Liver (tissue), 9 donors: ENCODE data around the gene SHH. TPM values are rescaled to one million over a fixed set of nuclear protein-coding genes. Genes with fewer than 3 reads are reported as not detected.

Source experiments
- DNase-seq: peaks from one replicate; pipeline ENCODE4 v3.0.0-alpha.2; 2017; ENCODE audit warnings: low spot score
- H3K27ac ChIP-seq, 2 donors: one replicate each; pipeline ENCODE4 v1.7.0; 2013; ENCODE audit warnings: inconsistent platforms in 2 of 2, low read length in 2 of 2, control low read depth in 1 of 2, low read depth in 1 of 2, mild to moderate bottlenecking in 1 of 2
- H3K27me3 ChIP-seq, 4 donors: one replicate each; pipeline versions ENCODE4 v1.6.1 to v1.7.0; 2013; ENCODE audit warnings: low read length in 3 of 4, inconsistent platforms in 1 of 4, mild to moderate bottlenecking in 1 of 4, moderate library complexity in 1 of 4; ENCODE audit not compliant: control insufficient read depth in 4 of 4, insufficient read depth in 4 of 4
- H3K36me3 ChIP-seq, 4 donors: one replicate each; pipeline versions ENCODE4 v1.6.1 to v1.7.0; 2013; ENCODE audit warnings: low read length in 3 of 4, mild to moderate bottlenecking in 3 of 4, low read depth in 1 of 4, moderate library complexity in 1 of 4; ENCODE audit not compliant: control insufficient read depth in 4 of 4, insufficient read depth in 3 of 4
- H3K4me1 ChIP-seq, 4 donors: one replicate each; pipeline versions ENCODE4 v1.6.1 to v1.7.0; 2013; ENCODE audit warnings: low read length in 3 of 4, mild to moderate bottlenecking in 3 of 4, moderate library complexity in 1 of 4; ENCODE audit not compliant: control insufficient read depth in 4 of 4, insufficient read depth in 4 of 4
- H3K4me3 ChIP-seq, 3 donors: one replicate each; pipeline versions ENCODE4 v1.6.1 to v1.7.0; 2013; ENCODE audit warnings: low read length in 3 of 3, control low read depth in 1 of 3, low read depth in 1 of 3, mild to moderate bottlenecking in 1 of 3
- H3K9ac ChIP-seq, 2 donors: one replicate each; pipeline ENCODE4 v1.7.0; 2013; ENCODE audit warnings: low read length in 2 of 2, mild to moderate bottlenecking in 2 of 2, moderate library complexity in 2 of 2, control low read depth in 1 of 2, low read depth in 1 of 2
- H3K9me3 ChIP-seq, 4 donors: one replicate each; pipeline versions ENCODE4 v1.6.1 to v1.7.0; 2013; ENCODE audit warnings: low read length in 3 of 4; ENCODE audit not compliant: control insufficient read depth in 4 of 4
- ATF3 ChIP-seq: IDR thresholded peaks from 2 replicates; pipeline ENCODE4 v1.6.1; 2016; ENCODE audit warnings: antibody characterized with exemption
- CTCF ChIP-seq: fragments of 150-350 bp; IDR thresholded peaks from 2 replicates; pipeline ENCODE4 v1.5.1; 2017; ENCODE audit warnings: improper control_type of control experiment, low read depth, low read length; ENCODE audit not compliant: missing input control
- EGR1 ChIP-seq, 2 donors: IDR thresholded peaks; 2 replicates each; pipeline ENCODE4 v1.6.1; 2016 to 2018; ENCODE audit warnings: antibody characterized with exemption in 2 of 2, low read depth in 2 of 2
- FOXA1 ChIP-seq: IDR thresholded peaks from 2 replicates; pipeline ENCODE4 v1.6.1; 2016; ENCODE audit warnings: antibody characterized with exemption
- FOXA2 ChIP-seq: IDR thresholded peaks from 2 replicates; pipeline ENCODE4 v1.6.1; 2016; ENCODE audit warnings: antibody characterized with exemption
- GABPA ChIP-seq, 2 donors: IDR thresholded peaks in 1 of 2; conservative IDR thresholded peaks in 1 of 2; 2 replicates each; pipeline ENCODE4 v1.6.1; 2016; ENCODE audit warnings: antibody characterized with exemption in 2 of 2, mild to moderate bottlenecking in 1 of 2, moderate library complexity in 1 of 2
- HNF4A ChIP-seq, 2 donors: conservative IDR thresholded peaks; 2 replicates each; pipeline ENCODE4 v1.6.1; 2016; ENCODE audit warnings: antibody characterized with exemption in 2 of 2, mild to moderate bottlenecking in 2 of 2
- HNF4G ChIP-seq: IDR thresholded peaks from 2 replicates; pipeline ENCODE4 v1.6.1; 2016; ENCODE audit warnings: antibody characterized with exemption
- JUND ChIP-seq, 2 donors: IDR thresholded peaks; 2 replicates each; pipeline ENCODE4 v1.6.1; 2016; ENCODE audit warnings: antibody characterized with exemption in 2 of 2
- MAX ChIP-seq: IDR thresholded peaks from 2 replicates; pipeline ENCODE4 v1.6.1; 2016; ENCODE audit warnings: antibody characterized with exemption
- NR2F2 ChIP-seq: IDR thresholded peaks from 2 replicates; pipeline ENCODE4 v1.6.1; 2016; ENCODE audit warnings: antibody characterized with exemption
- RAD21 ChIP-seq, 2 donors: IDR thresholded peaks; 2 replicates each; pipeline ENCODE4 v1.6.1; 2016; ENCODE audit warnings: antibody characterized with exemption in 2 of 2, mild to moderate bottlenecking in 2 of 2
- REST ChIP-seq: IDR thresholded peaks from 2 replicates; pipeline ENCODE4 v1.6.1; 2016; ENCODE audit warnings: antibody characterized with exemption, mild to moderate bottlenecking
- RXRA ChIP-seq, 2 donors: IDR thresholded peaks; 2 replicates each; pipeline ENCODE4 v1.6.1; 2017 to 2018; ENCODE audit warnings: antibody characterized with exemption in 2 of 2, mild to moderate bottlenecking in 1 of 2
- SP1 ChIP-seq: IDR thresholded peaks from 2 replicates; pipeline ENCODE4 v1.6.1; 2018; ENCODE audit warnings: antibody characterized with exemption, mild to moderate bottlenecking
- TAF1 ChIP-seq: conservative IDR thresholded peaks from 2 replicates; pipeline ENCODE4 v1.6.1; 2016; ENCODE audit warnings: antibody characterized with exemption, mild to moderate bottlenecking
- YY1 ChIP-seq: IDR thresholded peaks from 2 replicates; pipeline ENCODE4 v1.6.1; 2016; ENCODE audit warnings: antibody characterized with exemption, mild to moderate bottlenecking
- ZBTB33 ChIP-seq: IDR thresholded peaks from 2 replicates; pipeline ENCODE4 v1.6.1; 2016; ENCODE audit warnings: antibody characterized with exemption
- WGBS: extraction: QIAGEN DNeasy Blood & Tissue Kit; methylation state at CpG from one replicate; pipeline ENCODE4 v1.1.7; 2013; 5-methylcytosine and 5-hydroxymethylcytosine counted together
- polyA plus RNA-seq, 2 donors: library from polyadenylated mRNA; stranded (reverse) in 1 of 2; unstranded in 1 of 2; fragments of 200-250 nt in 1 of 2; fragments of >200 nt in 1 of 2; fragmentation: Nextera tagmentation in 1 of 2; extraction: Ambion mirVana in 1 of 2; gene quantifications; one replicate each; pipeline versions ENCODE4 v1.2.1 to v1.2.3, GENCODE V29; 2013 to 2015
- total RNA-seq, 2 donors: library from RNA; depleted of rRNA; stranded (reverse); fragments of >200 nt; gene quantifications; one replicate each; pipeline ENCODE4 v1.2.3, GENCODE V29; 2014
- donor health status: healthy.
- donor health status: healthy.
- donor health status: healthy.
- donor health status: healthy.
- donor health status: healthy.

SHH gene
- total and polyA plus RNA-seq, 4 donors: 3.9 to 10.0 (median 5.2) TPM

GRCh38 chr7:155776606-155777005, 35.7 kb downstream of the SHH start (continued):
- TF ChIP-seq ZBTB33 (no peak), FOXA1 (no peak), EGR1 (IDR thresholded peaks at IDR 0.05; ENCODE audit: low read depth in 2 of 2) (no peak), HNF4A (conservative IDR thresholded peaks at IDR 0.05) (no peak)

GRCh38 chr7:155775691-155776090, 36.6 kb downstream of the SHH start:
- H3K9ac ChIP-seq: no peak overlapping the region
- H3K36me3 ChIP-seq: peaks cover 14 to 72% (median 32%) of the 10 kb centered on the region in 4 donors
- H3K9me3 ChIP-seq: no peaks in the 10 kb centered on the region
- H3K27me3 ChIP-seq: no peaks in the 10 kb centered on the region
- DNase-seq: no peak
- no peaks in the 10 kb centered on the region for H3K4me1 ChIP-seq
- TF ChIP-seq SP1: no peak
- 94% methylated on average over 7 of the region's 7 CpGs for WGBS
- no peak overlapping the region for H3K27ac ChIP-seq
- H3K4me3 ChIP-seq: no peak overlapping the region

- Histone ChIP-seq H3K4me1 (no peaks in the 10 kb centered on the region), H3K9ac (no peak overlapping the region), H3K4me3 (no peak overlapping the region), H3K9me3 (no peaks in the 10 kb centered on the region), H3K27me3 (no peaks in the 10 kb centered on the region), H3K36me3 (peaks cover 14 to 71% (median 35%) of the 10 kb centered on the region in 4 donors), H3K27ac (no peak overlapping the region)
- TF ChIP-seq FOXA2 (no peak), ATF3 (no peak), EGR1 (IDR thresholded peaks at IDR 0.05; ENCODE audit: low read depth in 2 of 2) (no peak), FOXA1 (no peak), MAX (no peak), HNF4G (no peak), SP1 (no peak), RXRA (IDR thresholded peaks at IDR 0.05) (no peak), RAD21 (IDR thresholded peaks at IDR 0.05) (no peak), NR2F2 (no peak), YY1 (no peak), CTCF (no peak), TAF1 (no peak), JUND (IDR thresholded peaks at IDR 0.05) (no peak), HNF4A (conservative IDR thresholded peaks at IDR 0.05) (no peak), REST (no peak), GABPA (IDR thresholded peaks at IDR 0.05 in 1 of 2, conservative IDR thresholded peaks at IDR 0.05 in 1 of 2) (no peak), ZBTB33 (no peak)
- no peak for DNase-seq
- 92% methylated on average over 14 of the region's 14 CpGs for WGBS
Measured at GRCh38 chr7:155774947-155775346, 37.3 kb downstream of the SHH start.
